Endothelial cell of hepatic sinusoid (primary cell): ENCODE measurements around the gene IGF2R.

Source experiments
- in situ Hi-C: cut with HindIII; loops from 2 replicates; pipeline ENCODE4 v1.10.0; 2017; ENCODE audit warnings: low sequenced_read_pairs

The IGF2R gene

GRCh38 chr6:159973406-159973805, 4.5 kb downstream of the IGF2R start:
- in situ Hi-C loops = no loop called here

- in situ Hi-C loops = no loop called here
These were observed 5.1 kb downstream of the IGF2R start for GRCh38 chr6:159973951-159974350.

GRCh38 chr6:159974932-159975331, 6.0 kb downstream of the IGF2R start:
- in situ Hi-C loops = no loop called here

GRCh38 chr6:159976686-159977254, 7.9 kb downstream of the IGF2R start:
- in situ Hi-C loops = no loop called here

GRCh38 chr6:159977255-159977903, 8.5 kb downstream of the IGF2R start:
- in situ Hi-C loops = no loop called here

- in situ Hi-C loops = no loop called here
These were observed 9.0 kb downstream of the IGF2R start for GRCh38 chr6:159977904-159978268.

- in situ Hi-C loops = no loop called here
These were observed 9.6 kb downstream of the IGF2R start for GRCh38 chr6:159978291-159979135.

GRCh38 chr6:159979136-159979874, 10.4 kb downstream of the IGF2R start:
- in situ Hi-C loops = no loop called here

- in situ Hi-C loops = no loop called here
These were observed 11.6 kb downstream of the IGF2R start for GRCh38 chr6:159980474-159980873.

GRCh38 chr6:159981071-159981402, 12.2 kb downstream of the IGF2R start:
- in situ Hi-C loops = no loop called here

- in situ Hi-C loops = no loop called here
These were observed 12.7 kb downstream of the IGF2R start for GRCh38 chr6:159981403-159982245.

GRCh38 chr6:159982731-159983506, 14.0 kb downstream of the IGF2R start:
- in situ Hi-C loops = no loop called here

GRCh38 chr6:159983641-159984080, 14.8 kb downstream of the IGF2R start:
- in situ Hi-C loops = no loop called here

GRCh38 chr6:159984268-159984786, 15.4 kb downstream of the IGF2R start:
- in situ Hi-C loops = no loop called here

- in situ Hi-C loops = no loop called here
These were observed 16.5 kb downstream of the IGF2R start for GRCh38 chr6:159985296-159985945.

GRCh38 chr6:159988983-159989454, 20.1 kb downstream of the IGF2R start:
- in situ Hi-C loops = no loop called here

GRCh38 chr6:159989492-159990480, 20.9 kb downstream of the IGF2R start:
- in situ Hi-C loops = no loop called here

- in situ Hi-C loops = no loop called here
These were observed 23.5 kb downstream of the IGF2R start for GRCh38 chr6:159992366-159992765.
